ENCODE results near the gene SIRPG. TPM values are rescaled to one million over a fixed set of nuclear protein-coding genes. Genes with fewer than 3 reads are reported as not detected.

Gene SIRPG
- polyA plus RNA-seq, 3 donors, result 0.15 to 0.52 (median 0.51) TPM

- Histone ChIP-seq H3K36me3 (replicated peaks in 1 of 2; ENCODE audit: control insufficient read depth in 1 of 2, insufficient read depth in 2 of 2, low read length in 2 of 2) (no peaks in the 10 kb centered on the region), H3K27me3 (ENCODE audit: control insufficient read depth in 2 of 2, insufficient read depth in 2 of 2, low read length in 2 of 2) (no peaks in the 10 kb centered on the region), H4K20me1 (ENCODE audit: insufficient read depth, low read length) (no peaks in the 10 kb centered on the region), H3K4me1 (ENCODE audit: control insufficient read depth in 1 of 2, insufficient read depth in 2 of 2, low read length in 2 of 2) (peaks cover 14 to 21% of the 10 kb centered on the region in 2 donors), H3K9ac (ENCODE audit: insufficient read depth, low read length, poor library complexity, severe bottlenecking) (no peak overlapping the region), H3K9me3 (replicated peaks in 1 of 2; ENCODE audit: control insufficient read depth in 1 of 2, insufficient read depth in 1 of 2, low read length in 2 of 2) (no peaks in the 10 kb centered on the region), H2AFZ (ENCODE audit: insufficient read depth, low read depth, low read length, poor library complexity, severe bottlenecking) (no peak overlapping the region), H3K4me2 (replicated peaks; ENCODE audit: extremely low read depth, low read length, poor library complexity, severe bottlenecking) (no peak overlapping the region), H3K4me3 (replicated peaks in 1 of 3; ENCODE audit: low read depth in 2 of 3, low read length in 3 of 3) (no peak overlapping the region), H3K79me2 (ENCODE audit: insufficient read depth, low read length) (no peaks in the 10 kb centered on the region), H3K27ac (ENCODE audit: low read depth in 1 of 2, low read length in 2 of 2) (no peak overlapping the region)
- Mint-ChIP-seq H3K9me3 (no peaks in the 10 kb centered on the region), H3K4me1 (peaks cover 27% of the 10 kb centered on the region), H3K27ac (peak overlapping the region in 2 of 7 donors; percentile 31 to 32), H3K4me3 (no peak overlapping the region), H3K27me3 (ENCODE audit: low read depth in 3 of 3) (peaks cover 3 to 4% (median 4%) of the 10 kb centered on the region in 3 donors), H3K36me3 (no peaks in the 10 kb centered on the region)
- DNase-seq, result no peak
- TF ChIP-seq CTCF (IDR thresholded peaks at IDR 0.05), result no peak
- 0% methylated on average over 1 of the region's 5 CpGs for WGBS (ENCODE audit: insufficient coverage)
- intact Hi-C loops (cut with micrococcal nuclease), result no loop called here
Measured at GRCh38 chr20:1664911-1665310, 7.3 kb upstream of the SIRPG start.

- H3K36me3 ChIP-seq (replicated peaks in 1 of 2; ENCODE audit: control insufficient read depth in 1 of 2, insufficient read depth in 2 of 2, low read length in 2 of 2), result no peaks in the 10 kb centered on the region
- Mint-ChIP-seq H3K4me1 (peaks cover 27% of the 10 kb centered on the region), H3K36me3 (no peaks in the 10 kb centered on the region), H3K9me3 (no peaks in the 10 kb centered on the region), H3K27me3 (ENCODE audit: low read depth in 3 of 3) (peaks cover 2 to 4% (median 4%) of the 10 kb centered on the region in 3 donors), H3K4me3 (peak overlapping the region in 1 of 2 donors; percentile 76), H3K27ac (peak overlapping the region in 5 of 7 donors; percentile 7 to 63 (median 26))
- H3K27ac ChIP-seq (ENCODE audit: low read depth in 1 of 2, low read length in 2 of 2), result no peak overlapping the region
- H3K79me2 ChIP-seq (ENCODE audit: insufficient read depth, low read length), result no peaks in the 10 kb centered on the region
- H4K20me1 ChIP-seq (ENCODE audit: insufficient read depth, low read length), result no peaks in the 10 kb centered on the region
- DNase-seq, result peak; percentile 17 to 56 (median 41)
- intact Hi-C loops (cut with micrococcal nuclease), result no loop called here
- H3K27me3 ChIP-seq (ENCODE audit: control insufficient read depth in 2 of 2, insufficient read depth in 2 of 2, low read length in 2 of 2), result no peaks in the 10 kb centered on the region
- H3K4me3 ChIP-seq (replicated peaks in 1 of 3; ENCODE audit: low read depth in 2 of 3, low read length in 3 of 3), result no peak overlapping the region
- 0% methylated on average over 1 of the region's 2 CpGs for WGBS (ENCODE audit: insufficient coverage)
- no peak overlapping the region for H3K9ac ChIP-seq (ENCODE audit: insufficient read depth, low read length, poor library complexity, severe bottlenecking)
- peak overlapping the region; percentile 17 for H3K4me2 ChIP-seq (replicated peaks; ENCODE audit: extremely low read depth, low read length, poor library complexity, severe bottlenecking)
- no peak for TF ChIP-seq CTCF (IDR thresholded peaks at IDR 0.05)
- H3K9me3 ChIP-seq (replicated peaks in 1 of 2; ENCODE audit: control insufficient read depth in 1 of 2, insufficient read depth in 1 of 2, low read length in 2 of 2), result no peaks in the 10 kb centered on the region
- peaks cover 14 to 21% of the 10 kb centered on the region in 2 donors for H3K4me1 ChIP-seq (ENCODE audit: control insufficient read depth in 1 of 2, insufficient read depth in 2 of 2, low read length in 2 of 2)
- peak overlapping the region; percentile 44 for H2AFZ ChIP-seq (ENCODE audit: insufficient read depth, low read depth, low read length, poor library complexity, severe bottlenecking)
Measured at GRCh38 chr20:1663917-1664316, 6.3 kb upstream of the SIRPG start.
